ENCODE measurements around the gene TRIM7. TPM values are rescaled to one million over a fixed set of nuclear protein-coding genes. Genes with fewer than 3 reads are reported as not detected.

The TRIM7 gene
- total and polyA plus RNA-seq, 9 of the 15 experiments (the other 6 are each of a cell fraction or from before 2014, with no cell fraction given) = 2.6 to 14.9 (median 8.9) TPM

DNA sequence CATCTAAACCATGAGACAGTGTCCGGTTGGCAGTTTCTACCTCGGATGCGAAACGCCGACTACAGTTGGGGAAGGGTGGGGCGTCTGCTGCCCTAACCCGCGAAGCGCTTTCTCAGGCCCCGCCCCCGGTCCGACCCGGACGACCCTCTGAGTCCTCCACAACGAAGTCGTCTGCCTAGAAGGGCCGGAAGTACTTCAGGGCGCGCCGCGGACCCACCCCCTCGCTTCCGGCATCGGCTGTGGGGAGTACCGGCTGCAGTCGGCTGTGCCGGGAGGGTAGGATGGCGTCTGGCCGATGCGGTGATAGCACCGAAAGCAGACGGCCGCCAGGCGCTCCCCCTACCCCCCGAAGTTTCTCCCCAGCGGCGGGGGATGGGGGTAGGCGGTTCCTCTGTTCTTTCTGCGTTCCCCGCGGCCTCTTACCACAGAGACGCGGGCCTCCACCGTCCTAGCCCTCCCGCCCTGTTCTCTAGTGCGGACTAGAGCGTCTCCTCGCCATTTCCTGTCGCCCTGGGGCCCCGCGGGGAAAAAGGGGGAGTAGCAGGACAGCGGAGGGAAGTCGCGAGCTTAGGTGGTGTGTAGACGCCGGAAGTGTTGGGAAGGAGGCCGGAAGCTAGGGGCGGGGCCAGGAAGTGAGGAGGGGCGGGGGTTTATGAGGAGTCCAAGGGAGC is 18.2 kb upstream of the TRIM7 start, which contains the start of gene TRIM41 (continued):
- TF ChIP-seq NR4A1 (CRISPR knock-in tag; IDR thresholded peaks at IDR 0.05) (0 out of 2 replicates have a peak, but pooled peaks have one; percentile 78), NR4A1 (tag; IDR thresholded peaks at IDR 0.05) (no peak), MCM7 (IDR thresholded peaks at IDR 0.05) (no peak), ZNF354B (CRISPR knock-in tag; IDR thresholded peaks at IDR 0.05) (no peak), SMAD4 (CRISPR knock-in tag; conservative IDR thresholded peaks at IDR 0.05) (peak; percentile 93), ZNF707 (CRISPR knock-in tag; conservative IDR thresholded peaks at IDR 0.05) (no peak), ERF (CRISPR knock-in tag; IDR thresholded peaks at IDR 0.05) (0 out of 2 replicates have a peak, but pooled peaks have one; percentile 31), PHF20 (IDR thresholded peaks at IDR 0.05; ENCODE audit: partially characterized antibody) (peak; percentile 87), ARID1B (IDR thresholded peaks at IDR 0.05) (peak; percentile 58), XRCC3 (IDR thresholded peaks at IDR 0.05) (no peak), ZNF124 (CRISPR knock-in tag; IDR thresholded peaks at IDR 0.05) (no peak), BHLHE40 (IDR thresholded peaks at IDR 0.05; ENCODE audit: low read length) (peak; percentile 59), ZNF146 (CRISPR knock-in tag; IDR thresholded peaks at IDR 0.05; ENCODE audit: unreplicated experiment) (no peak), NFATC3 (IDR thresholded peaks at IDR 0.05) (0 out of 2 replicates have a peak, but pooled peaks have one; percentile 67), DDX20 (tag; IDR thresholded peaks at IDR 0.05; ENCODE audit: low read depth) (no peak), HDAC6 (IDR thresholded peaks at IDR 0.05; ENCODE audit: low read depth, low read length) (no peak), SAFB2 (IDR thresholded peaks at IDR 0.05; ENCODE audit: borderline replicate concordance, low read depth, low read length, severe bottlenecking) (no peak), NFIX (CRISPR knock-in tag; IDR thresholded peaks at IDR 0.05; ENCODE audit: low read depth) (no peak), RHOXF2B (CRISPR knock-in tag; conservative IDR thresholded peaks at IDR 0.05) (no peak)
- TF ChIP-seq, protein P1, sequence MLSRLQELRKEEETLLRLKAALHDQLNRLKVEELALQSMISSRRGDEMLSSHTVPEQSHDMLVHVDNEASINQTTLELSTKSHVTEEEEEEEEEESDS (CRISPR knock-in tag; IDR thresholded peaks at IDR 0.05) = no peak
- TF ChIP-seq, protein P2, sequence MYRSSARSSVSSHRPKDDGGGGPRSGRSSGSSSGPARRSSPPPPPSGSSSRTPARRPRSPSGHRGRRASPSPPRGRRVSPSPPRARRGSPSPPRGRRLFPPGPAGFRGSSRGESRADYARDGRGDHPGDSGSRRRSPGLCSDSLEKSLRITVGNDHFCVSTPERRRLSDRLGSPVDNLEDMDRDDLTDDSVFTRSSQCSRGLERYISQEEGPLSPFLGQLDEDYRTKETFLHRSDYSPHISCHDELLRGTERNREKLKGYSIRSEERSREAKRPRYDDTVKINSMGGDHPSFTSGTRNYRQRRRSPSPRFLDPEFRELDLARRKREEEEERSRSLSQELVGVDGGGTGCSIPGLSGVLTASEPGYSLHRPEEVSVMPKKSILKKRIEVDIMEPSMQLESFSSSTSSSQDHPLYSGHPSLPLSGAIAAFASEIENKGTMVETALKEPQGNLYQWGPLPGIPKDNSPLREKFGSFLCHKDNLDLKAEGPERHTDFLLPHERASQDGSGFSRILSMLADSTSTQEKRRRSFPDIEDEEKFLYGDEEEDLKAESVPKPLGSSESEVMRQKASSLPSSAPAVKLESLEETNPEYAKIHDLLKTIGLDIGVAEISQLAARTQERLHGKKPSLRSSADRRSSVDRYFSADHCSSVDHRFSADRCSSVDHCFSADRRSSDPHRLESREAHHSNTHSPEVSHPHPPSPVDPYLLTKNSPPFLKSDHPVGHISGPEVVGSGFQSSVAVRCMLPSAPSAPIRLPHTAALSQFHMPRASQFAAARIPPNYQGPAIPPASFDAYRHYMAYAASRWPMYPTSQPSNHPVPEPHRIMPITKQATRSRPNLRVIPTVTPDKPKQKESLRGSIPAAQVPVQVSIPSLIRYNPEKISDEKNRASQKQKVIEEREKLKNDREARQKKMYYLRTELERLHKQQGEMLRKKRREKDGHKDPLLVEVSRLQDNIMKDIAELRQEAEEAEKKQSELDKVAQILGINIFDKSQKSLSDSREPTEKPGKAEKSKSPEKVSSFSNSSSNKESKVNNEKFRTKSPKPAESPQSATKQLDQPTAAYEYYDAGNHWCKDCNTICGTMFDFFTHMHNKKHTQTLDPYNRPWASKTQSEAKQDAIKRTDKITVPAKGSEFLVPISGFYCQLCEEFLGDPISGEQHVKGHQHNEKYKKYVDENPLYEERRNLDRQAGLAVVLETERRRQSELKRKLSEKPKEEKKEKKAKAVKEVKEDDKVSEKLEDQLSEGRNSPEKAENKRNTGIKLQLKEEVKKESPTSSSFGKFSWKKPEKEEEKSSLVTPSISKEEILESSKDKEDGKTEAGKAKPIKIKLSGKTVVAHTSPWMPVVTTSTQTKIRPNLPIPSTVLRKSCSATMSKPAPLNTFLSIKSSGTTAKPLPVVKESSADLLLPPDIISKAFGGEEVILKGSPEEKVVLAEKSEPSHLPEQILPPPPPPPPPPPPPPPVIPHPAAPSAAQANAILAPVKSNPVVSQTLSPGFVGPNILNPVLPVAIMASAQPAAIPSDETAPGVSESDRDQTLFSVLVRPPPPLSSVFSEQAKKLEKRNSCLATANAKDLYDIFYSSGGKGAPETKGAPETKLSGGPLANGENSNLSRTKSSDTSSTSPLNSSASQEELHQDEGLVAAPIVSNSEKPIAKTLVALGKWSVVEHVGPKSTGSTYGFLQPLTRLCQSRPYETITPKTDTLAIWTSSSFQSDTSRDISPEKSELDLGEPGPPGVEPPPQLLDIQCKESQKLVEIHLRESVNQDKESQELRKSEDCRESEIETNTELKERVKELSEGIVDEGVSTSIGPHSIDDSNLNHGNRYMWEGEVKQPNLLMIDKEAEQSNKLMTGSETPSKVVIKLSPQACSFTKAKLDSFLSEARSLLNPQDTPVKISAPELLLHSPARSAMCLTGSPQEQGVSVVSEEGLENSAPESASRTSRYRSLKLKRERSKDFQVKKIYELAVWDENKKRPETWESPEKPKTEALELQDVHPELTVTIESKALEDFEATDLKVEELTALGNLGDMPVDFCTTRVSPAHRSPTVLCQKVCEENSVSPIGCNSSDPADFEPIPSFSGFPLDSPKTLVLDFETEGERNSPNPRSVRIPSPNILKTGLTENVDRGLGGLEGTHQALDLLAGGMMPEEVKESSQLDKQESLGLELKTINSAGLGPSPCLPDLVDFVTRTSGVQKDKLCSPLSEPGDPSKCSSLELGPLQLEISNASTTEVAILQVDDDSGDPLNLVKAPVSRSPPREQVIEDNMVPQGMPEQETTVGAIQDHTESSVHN (IDR thresholded peaks at IDR 0.05; ENCODE audit: borderline replicate concordance in 1 of 2, low read depth in 1 of 2) = no peak
